Parathyroid adenoma (tissue), 2 donors: ENCODE results near the gene ZAP70.

Experiments
- H2AFZ ChIP-seq: fragments of 300-600 bp; sonication (generic); one replicate; pipeline ENCODE4 v1.7.0; 2017; ENCODE audit warnings: antibody characterized with exemption, mild to moderate bottlenecking
- H3K27ac ChIP-seq: fragments of 300-600 bp; sonication (generic); one replicate; pipeline ENCODE4 v1.7.0; 2017
- H3K27me3 ChIP-seq: fragments of 300-600 bp; sonication (generic); one replicate; pipeline ENCODE4 v1.7.0; 2017; ENCODE audit warnings: low read length; ENCODE audit not compliant: control insufficient read depth, insufficient read depth
- H3K36me3 ChIP-seq: fragments of 300-600 bp; sonication (generic); one replicate; pipeline ENCODE4 v1.7.0; 2017; ENCODE audit warnings: low read length; ENCODE audit not compliant: control insufficient read depth, insufficient read depth
- H3K4me1 ChIP-seq: fragments of 300-600 bp; sonication (generic); one replicate; pipeline ENCODE4 v1.7.0; 2017; ENCODE audit warnings: control low read depth
- H3K4me2 ChIP-seq: fragments of 300-600 bp; sonication (generic); one replicate; pipeline ENCODE4 v1.7.0; 2017; ENCODE audit warnings: low read length
- H3K4me3 ChIP-seq: fragments of 300-600 bp; sonication (generic); one replicate; pipeline ENCODE4 v1.7.0; 2017; ENCODE audit warnings: low read depth, low read length
- H3K79me2 ChIP-seq: fragments of 300-600 bp; sonication (generic); one replicate; pipeline ENCODE4 v1.7.0; 2017; ENCODE audit warnings: control low read depth
- H3K9ac ChIP-seq: fragments of 300-600 bp; sonication (generic); one replicate; pipeline ENCODE4 v1.7.0; 2017; ENCODE audit warnings: mild to moderate bottlenecking
- H3K9me3 ChIP-seq: fragments of 300-600 bp; sonication (generic); one replicate; pipeline ENCODE4 v1.7.0; 2017; ENCODE audit warnings: low read length; ENCODE audit not compliant: control insufficient read depth
- TF ChIP-seq, protein P1 (sequence below): fragments of 300-600 bp; sonication (generic); IDR thresholded peaks from one replicate; pipeline ENCODE4 v1.7.0; 2017; ENCODE audit warnings: antibody characterized with exemption, mild to moderate bottlenecking
- donor health status: primary hyperparathyroidism.

Gene ZAP70

DNA sequence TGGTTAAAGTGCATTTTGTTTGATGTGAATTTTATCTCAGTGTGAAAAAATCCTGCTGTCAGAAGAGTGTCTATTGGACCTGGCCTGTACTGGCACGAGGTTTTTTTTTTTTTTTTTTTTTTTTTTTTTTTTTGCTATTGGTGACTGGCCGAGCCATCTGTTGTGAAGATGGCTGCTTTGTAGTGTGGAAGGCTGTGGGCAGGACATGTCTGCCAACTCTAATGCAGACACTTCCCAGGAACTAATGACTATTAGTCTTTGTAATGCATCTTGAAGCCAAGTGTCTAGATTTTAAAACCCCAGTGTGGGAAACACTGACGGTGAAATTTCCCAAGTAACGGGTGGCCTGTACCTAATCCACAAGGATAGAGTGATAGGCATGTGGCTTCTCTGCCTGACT, 34.3 kb downstream of the ZAP70 start:
- Histone ChIP-seq H2AFZ (no peak overlapping the region), H3K27me3 (no peaks in the 10 kb centered on the region), H3K27ac (no peak overlapping the region), H3K9me3 (no peaks in the 10 kb centered on the region), H3K9ac (no peak overlapping the region), H3K36me3 (no peaks in the 10 kb centered on the region), H3K4me2 (no peak overlapping the region), H3K4me1 (peaks cover 5% of the 10 kb centered on the region), H3K4me3 (no peak overlapping the region), H3K79me2 (no peaks in the 10 kb centered on the region)
- TF ChIP-seq, protein P1, sequence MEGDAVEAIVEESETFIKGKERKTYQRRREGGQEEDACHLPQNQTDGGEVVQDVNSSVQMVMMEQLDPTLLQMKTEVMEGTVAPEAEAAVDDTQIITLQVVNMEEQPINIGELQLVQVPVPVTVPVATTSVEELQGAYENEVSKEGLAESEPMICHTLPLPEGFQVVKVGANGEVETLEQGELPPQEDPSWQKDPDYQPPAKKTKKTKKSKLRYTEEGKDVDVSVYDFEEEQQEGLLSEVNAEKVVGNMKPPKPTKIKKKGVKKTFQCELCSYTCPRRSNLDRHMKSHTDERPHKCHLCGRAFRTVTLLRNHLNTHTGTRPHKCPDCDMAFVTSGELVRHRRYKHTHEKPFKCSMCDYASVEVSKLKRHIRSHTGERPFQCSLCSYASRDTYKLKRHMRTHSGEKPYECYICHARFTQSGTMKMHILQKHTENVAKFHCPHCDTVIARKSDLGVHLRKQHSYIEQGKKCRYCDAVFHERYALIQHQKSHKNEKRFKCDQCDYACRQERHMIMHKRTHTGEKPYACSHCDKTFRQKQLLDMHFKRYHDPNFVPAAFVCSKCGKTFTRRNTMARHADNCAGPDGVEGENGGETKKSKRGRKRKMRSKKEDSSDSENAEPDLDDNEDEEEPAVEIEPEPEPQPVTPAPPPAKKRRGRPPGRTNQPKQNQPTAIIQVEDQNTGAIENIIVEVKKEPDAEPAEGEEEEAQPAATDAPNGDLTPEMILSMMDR = no peak

GRCh38 chr2:97749581-97749980, 36.2 kb downstream of the ZAP70 start:
- H3K27ac ChIP-seq = no peak overlapping the region
- TF ChIP-seq, protein P1 = no peak
- no peak overlapping the region for H3K4me3 ChIP-seq
- H3K27me3 ChIP-seq = no peaks in the 10 kb centered on the region
- H3K36me3 ChIP-seq = no peaks in the 10 kb centered on the region
- H3K4me1 ChIP-seq = peaks cover 5% of the 10 kb centered on the region
- H2AFZ ChIP-seq = no peak overlapping the region
- no peaks in the 10 kb centered on the region for H3K9me3 ChIP-seq
- no peak overlapping the region for H3K9ac ChIP-seq
- H3K4me2 ChIP-seq = no peak overlapping the region
- no peaks in the 10 kb centered on the region for H3K79me2 ChIP-seq

GRCh38 chr2:97750017-97750416, 36.6 kb downstream of the ZAP70 start:
- Histone ChIP-seq H3K27ac (no peak overlapping the region), H3K9ac (no peak overlapping the region), H3K79me2 (no peaks in the 10 kb centered on the region), H2AFZ (no peak overlapping the region), H3K4me2 (no peak overlapping the region), H3K9me3 (no peaks in the 10 kb centered on the region), H3K27me3 (no peaks in the 10 kb centered on the region), H3K4me3 (no peak overlapping the region), H3K4me1 (peaks cover 5% of the 10 kb centered on the region), H3K36me3 (no peaks in the 10 kb centered on the region)
- TF ChIP-seq, protein P1 = no peak

GRCh38 chr2:97751752-97752151, 38.4 kb downstream of the ZAP70 start:
- Histone ChIP-seq H2AFZ (no peak overlapping the region), H3K79me2 (no peaks in the 10 kb centered on the region), H3K4me1 (peaks cover 5% of the 10 kb centered on the region), H3K27me3 (no peaks in the 10 kb centered on the region), H3K36me3 (no peaks in the 10 kb centered on the region), H3K9ac (no peak overlapping the region), H3K9me3 (no peaks in the 10 kb centered on the region), H3K4me2 (no peak overlapping the region), H3K4me3 (no peak overlapping the region), H3K27ac (no peak overlapping the region)
- TF ChIP-seq, protein P1 = no peak
